T-helper 2 cell treated with Interferon-gamma antibody and Interleukin-4, amounts not matched to agents 5 μg/mL and 100 μg/mL, for 36 hours (primary cell): ENCODE results near the gene MAPKAP1.
A peak's percentile ranks its signal among the peaks of the same experiment; 100 is the strongest.

ENCODE experiments used
- DNase-seq: peaks from one replicate; pipeline ENCODE4 v3.0.0; 2021; ENCODE audit warnings: low spot score
- H3K27ac Mint-ChIP-seq: one replicate; pipeline ENCODE4 v1.8.0; 2021; ENCODE audit warnings: mild to moderate bottlenecking, mixed read lengths
- H3K27me3 Mint-ChIP-seq: one replicate; pipeline ENCODE4 v1.8.0; 2021; ENCODE audit warnings: low read depth, mixed read lengths
- H3K36me3 Mint-ChIP-seq: one replicate; pipeline ENCODE4 v1.8.0; 2021; ENCODE audit warnings: low read depth, mixed read lengths
- H3K4me1 Mint-ChIP-seq: one replicate; pipeline ENCODE4 v1.8.0; 2021; ENCODE audit warnings: low read depth, mixed read lengths
- H3K4me3 Mint-ChIP-seq: one replicate; pipeline ENCODE4 v1.8.0; 2022; ENCODE audit warnings: mild to moderate bottlenecking, moderate library complexity, mixed read lengths
- H3K9me3 Mint-ChIP-seq: one replicate; pipeline ENCODE4 v1.8.0; 2021; ENCODE audit warnings: mixed read lengths

MAPKAP1 gene

GRCh38 chr9:125423964-125424363 is 283.0 kb downstream of the MAPKAP1 start:
- Mint-ChIP-seq H3K4me3 (no peak overlapping the region), H3K27ac (no peak overlapping the region), H3K27me3 (no peaks in the 10 kb centered on the region), H3K4me1 (no peaks in the 10 kb centered on the region), H3K9me3 (no peaks in the 10 kb centered on the region), H3K36me3 (no peaks in the 10 kb centered on the region)
- no peak for DNase-seq

- no peak for DNase-seq
- H3K4me3 Mint-ChIP-seq: no peak overlapping the region
- H3K27me3 Mint-ChIP-seq: no peaks in the 10 kb centered on the region
- no peaks in the 10 kb centered on the region for H3K4me1 Mint-ChIP-seq
- H3K9me3 Mint-ChIP-seq: no peaks in the 10 kb centered on the region
- no peaks in the 10 kb centered on the region for H3K36me3 Mint-ChIP-seq
- H3K27ac Mint-ChIP-seq: no peak overlapping the region
These were observed 284.2 kb downstream of the MAPKAP1 start for GRCh38 chr9:125422853-125423252.

GRCh38 chr9:125421591-125422181 is 285.3 kb downstream of the MAPKAP1 start:
- Mint-ChIP-seq H3K4me3 (no peak overlapping the region), H3K36me3 (no peaks in the 10 kb centered on the region), H3K27ac (no peak overlapping the region), H3K4me1 (no peaks in the 10 kb centered on the region), H3K27me3 (no peaks in the 10 kb centered on the region), H3K9me3 (no peaks in the 10 kb centered on the region)
- DNase-seq: no peak

GRCh38 chr9:125421166-125421565 is 285.8 kb downstream of the MAPKAP1 start:
- H3K9me3 Mint-ChIP-seq: no peaks in the 10 kb centered on the region
- no peaks in the 10 kb centered on the region for H3K36me3 Mint-ChIP-seq
- no peak overlapping the region for H3K4me3 Mint-ChIP-seq
- no peaks in the 10 kb centered on the region for H3K4me1 Mint-ChIP-seq
- H3K27me3 Mint-ChIP-seq: no peaks in the 10 kb centered on the region
- DNase-seq: no peak
- H3K27ac Mint-ChIP-seq: no peak overlapping the region

- Mint-ChIP-seq H3K36me3 (no peaks in the 10 kb centered on the region), H3K4me1 (no peaks in the 10 kb centered on the region), H3K27me3 (no peaks in the 10 kb centered on the region), H3K9me3 (no peaks in the 10 kb centered on the region), H3K4me3 (no peak overlapping the region), H3K27ac (no peak overlapping the region)
- DNase-seq: no peak
These were observed 288.6 kb downstream of the MAPKAP1 start for GRCh38 chr9:125418404-125418803.

- Mint-ChIP-seq H3K27ac (no peak overlapping the region), H3K27me3 (no peaks in the 10 kb centered on the region), H3K4me3 (no peak overlapping the region), H3K9me3 (no peaks in the 10 kb centered on the region), H3K36me3 (no peaks in the 10 kb centered on the region), H3K4me1 (no peaks in the 10 kb centered on the region)
- no peak for DNase-seq
These were observed 290.5 kb downstream of the MAPKAP1 start for GRCh38 chr9:125416517-125416916.

- no peak overlapping the region for H3K4me3 Mint-ChIP-seq
- H3K9me3 Mint-ChIP-seq: no peaks in the 10 kb centered on the region
- H3K36me3 Mint-ChIP-seq: no peaks in the 10 kb centered on the region
- no peaks in the 10 kb centered on the region for H3K4me1 Mint-ChIP-seq
- H3K27me3 Mint-ChIP-seq: no peaks in the 10 kb centered on the region
- no peak for DNase-seq
- H3K27ac Mint-ChIP-seq: no peak overlapping the region
These were observed 291.2 kb downstream of the MAPKAP1 start for GRCh38 chr9:125415583-125416460.

- peaks cover 9% of the 10 kb centered on the region for H3K4me1 Mint-ChIP-seq
- no peak for DNase-seq
- H3K4me3 Mint-ChIP-seq: no peak overlapping the region
- H3K27me3 Mint-ChIP-seq: peaks cover 11% of the 10 kb centered on the region
- no peaks in the 10 kb centered on the region for H3K36me3 Mint-ChIP-seq
- H3K27ac Mint-ChIP-seq: no peak overlapping the region
- H3K9me3 Mint-ChIP-seq: no peaks in the 10 kb centered on the region
These were observed 293.4 kb downstream of the MAPKAP1 start for GRCh38 chr9:125413579-125413978.

GRCh38 chr9:125412166-125412565 is 294.8 kb downstream of the MAPKAP1 start:
- H3K4me3 Mint-ChIP-seq: no peak overlapping the region
- no peak for DNase-seq
- no peaks in the 10 kb centered on the region for H3K36me3 Mint-ChIP-seq
- H3K27me3 Mint-ChIP-seq: peaks cover 15% of the 10 kb centered on the region
- no peaks in the 10 kb centered on the region for H3K9me3 Mint-ChIP-seq
- H3K27ac Mint-ChIP-seq: no peak overlapping the region
- H3K4me1 Mint-ChIP-seq: peaks cover 13% of the 10 kb centered on the region

- Mint-ChIP-seq H3K4me3 (no peak overlapping the region), H3K36me3 (no peaks in the 10 kb centered on the region), H3K9me3 (no peaks in the 10 kb centered on the region), H3K27me3 (peaks cover 17% of the 10 kb centered on the region), H3K4me1 (peaks cover 13% of the 10 kb centered on the region), H3K27ac (no peak overlapping the region)
- DNase-seq: no peak
These were observed 295.7 kb downstream of the MAPKAP1 start for GRCh38 chr9:125411171-125411756.

GRCh38 chr9:125410522-125410894 is 296.5 kb downstream of the MAPKAP1 start:
- no peak overlapping the region for H3K4me3 Mint-ChIP-seq

GRCh38 chr9:125409637-125410521 is 297.1 kb downstream of the MAPKAP1 start:
- Mint-ChIP-seq H3K27ac (peak overlapping the region; percentile 22), H3K9me3 (no peaks in the 10 kb centered on the region), H3K4me3 (peak overlapping the region; percentile 51), H3K27me3 (peaks cover 17% of the 10 kb centered on the region), H3K36me3 (no peaks in the 10 kb centered on the region), H3K4me1 (peaks cover 13% of the 10 kb centered on the region)
- peak; percentile 29 for DNase-seq

More at GRCh38 chr9:125410522-125410894, 296.5 kb downstream of the MAPKAP1 start:
- H3K36me3 Mint-ChIP-seq: no peaks in the 10 kb centered on the region
- H3K27me3 Mint-ChIP-seq: peaks cover 17% of the 10 kb centered on the region
- H3K27ac Mint-ChIP-seq: no peak overlapping the region
- no peaks in the 10 kb centered on the region for H3K9me3 Mint-ChIP-seq
- peaks cover 13% of the 10 kb centered on the region for H3K4me1 Mint-ChIP-seq
- DNase-seq: no peak

GRCh38 chr9:125409217-125409636 is 297.8 kb downstream of the MAPKAP1 start:
- Mint-ChIP-seq H3K36me3 (no peaks in the 10 kb centered on the region), H3K27ac (no peak overlapping the region), H3K4me1 (peaks cover 13% of the 10 kb centered on the region), H3K27me3 (peaks cover 17% of the 10 kb centered on the region), H3K4me3 (peak overlapping the region; percentile 79), H3K9me3 (no peaks in the 10 kb centered on the region)
- DNase-seq: no peak
